Astrocyte of the spinal cord (primary cell): Measurements from ENCODE around the gene ST6GALNAC5.

Source experiments
- DNase-seq: peaks from one replicate; pipeline ENCODE4 v3.0.0; 2011; ENCODE audit warnings: low read depth, low spot score
- H3K4me3 ChIP-seq: 2 replicates; pipeline ENCODE4 v1.5.1; 2011; ENCODE audit warnings: low read depth, mild to moderate bottlenecking, low read length, moderate library complexity
- in situ Hi-C: cut with HindIII; loops from 2 replicates; pipeline ENCODE4 v1.10.0; 2017; ENCODE audit warnings: low sequenced_read_pairs
- TF ChIP-seq, protein P1 (sequence below): IDR thresholded peaks from 2 replicates; pipeline ENCODE4 v1.5.1; 2012; ENCODE audit warnings: low read depth, mild to moderate bottlenecking, low read length, inconsistent platforms

ST6GALNAC5 gene

DNA sequence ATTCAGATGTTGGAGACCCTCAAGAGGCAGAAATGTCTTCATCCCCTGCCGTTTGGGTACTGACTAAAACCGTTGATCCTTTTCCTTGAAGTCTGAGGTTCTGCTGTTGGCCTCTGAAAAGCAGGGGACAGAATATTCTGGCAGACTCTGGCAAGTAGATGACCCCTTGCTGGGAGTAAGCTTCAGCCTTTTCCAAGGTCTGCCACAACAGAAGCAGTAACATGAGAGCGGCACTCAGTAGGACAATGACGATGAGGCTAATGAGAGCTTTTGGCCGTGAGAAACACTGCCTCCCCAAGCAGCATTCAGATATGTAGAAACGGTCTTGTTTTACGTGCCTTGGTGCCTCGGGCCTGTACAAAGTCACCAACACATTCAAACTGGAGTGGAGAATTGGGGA, 143.7 kb downstream of the ST6GALNAC5 start:
- TF ChIP-seq, protein P1, sequence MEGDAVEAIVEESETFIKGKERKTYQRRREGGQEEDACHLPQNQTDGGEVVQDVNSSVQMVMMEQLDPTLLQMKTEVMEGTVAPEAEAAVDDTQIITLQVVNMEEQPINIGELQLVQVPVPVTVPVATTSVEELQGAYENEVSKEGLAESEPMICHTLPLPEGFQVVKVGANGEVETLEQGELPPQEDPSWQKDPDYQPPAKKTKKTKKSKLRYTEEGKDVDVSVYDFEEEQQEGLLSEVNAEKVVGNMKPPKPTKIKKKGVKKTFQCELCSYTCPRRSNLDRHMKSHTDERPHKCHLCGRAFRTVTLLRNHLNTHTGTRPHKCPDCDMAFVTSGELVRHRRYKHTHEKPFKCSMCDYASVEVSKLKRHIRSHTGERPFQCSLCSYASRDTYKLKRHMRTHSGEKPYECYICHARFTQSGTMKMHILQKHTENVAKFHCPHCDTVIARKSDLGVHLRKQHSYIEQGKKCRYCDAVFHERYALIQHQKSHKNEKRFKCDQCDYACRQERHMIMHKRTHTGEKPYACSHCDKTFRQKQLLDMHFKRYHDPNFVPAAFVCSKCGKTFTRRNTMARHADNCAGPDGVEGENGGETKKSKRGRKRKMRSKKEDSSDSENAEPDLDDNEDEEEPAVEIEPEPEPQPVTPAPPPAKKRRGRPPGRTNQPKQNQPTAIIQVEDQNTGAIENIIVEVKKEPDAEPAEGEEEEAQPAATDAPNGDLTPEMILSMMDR, result no peak
- no peak overlapping the region for H3K4me3 ChIP-seq
- in situ Hi-C loops, result no loop called here
- DNase-seq, result no peak

DNA sequence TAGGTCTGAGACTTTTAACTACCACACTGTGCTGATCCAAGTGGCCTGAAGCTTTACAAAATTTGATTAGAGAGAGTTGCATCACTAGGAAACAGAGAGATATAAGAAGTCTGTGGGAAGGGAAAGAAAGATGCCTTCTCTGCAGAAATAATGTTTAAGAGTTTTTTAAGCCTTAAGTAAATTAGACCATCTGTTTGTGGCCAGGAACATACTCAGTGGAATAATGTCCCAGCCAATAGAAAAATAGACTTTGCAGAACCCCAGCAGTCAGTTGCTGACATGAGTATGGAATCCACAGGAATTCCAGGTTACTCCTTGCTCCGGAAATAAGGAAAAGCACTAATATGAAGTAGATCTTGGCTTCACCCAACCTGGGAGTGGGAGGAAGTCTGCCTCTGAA, 144.8 kb downstream of the ST6GALNAC5 start:
- TF ChIP-seq, protein P1, result no peak
- in situ Hi-C loops, result no loop called here
- H3K4me3 ChIP-seq, result no peak overlapping the region
- DNase-seq, result no peak

DNA sequence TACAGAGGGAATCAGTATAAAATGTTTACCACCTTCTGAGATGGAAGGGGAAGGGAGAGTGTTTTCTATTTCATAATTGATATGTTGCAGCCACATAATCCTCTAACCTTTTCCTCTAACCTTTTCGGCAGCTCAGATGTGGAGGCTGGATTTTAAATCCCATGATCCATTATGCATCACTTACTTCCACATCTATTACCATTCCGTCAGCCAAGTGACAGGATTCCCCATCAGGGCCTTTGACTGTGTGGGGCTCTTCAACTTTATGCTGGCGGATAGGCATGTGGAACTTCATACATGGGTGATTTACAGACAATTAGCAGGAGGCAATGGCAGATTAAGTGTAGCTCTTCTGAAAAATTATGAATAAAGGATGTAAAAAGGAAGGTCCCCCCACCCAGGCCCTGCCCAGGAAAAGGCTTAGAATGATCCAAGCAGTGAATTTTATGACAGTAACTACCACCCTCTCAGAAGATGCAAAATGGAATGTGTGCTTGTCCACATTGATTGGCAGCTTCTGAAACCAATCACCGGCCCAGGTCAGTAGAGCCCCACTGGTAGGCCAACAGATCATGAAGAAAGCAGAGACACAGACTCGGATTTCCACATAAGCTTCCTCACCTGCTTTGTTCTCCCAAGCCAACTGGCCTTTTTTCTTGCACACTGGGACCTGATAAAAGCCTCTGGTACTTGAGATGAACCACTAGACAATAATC, 147.0 kb downstream of the ST6GALNAC5 start:
- in situ Hi-C loops, result no loop called here
- no peak overlapping the region for H3K4me3 ChIP-seq
- DNase-seq, result no peak
- TF ChIP-seq, protein P1, result no peak

DNA sequence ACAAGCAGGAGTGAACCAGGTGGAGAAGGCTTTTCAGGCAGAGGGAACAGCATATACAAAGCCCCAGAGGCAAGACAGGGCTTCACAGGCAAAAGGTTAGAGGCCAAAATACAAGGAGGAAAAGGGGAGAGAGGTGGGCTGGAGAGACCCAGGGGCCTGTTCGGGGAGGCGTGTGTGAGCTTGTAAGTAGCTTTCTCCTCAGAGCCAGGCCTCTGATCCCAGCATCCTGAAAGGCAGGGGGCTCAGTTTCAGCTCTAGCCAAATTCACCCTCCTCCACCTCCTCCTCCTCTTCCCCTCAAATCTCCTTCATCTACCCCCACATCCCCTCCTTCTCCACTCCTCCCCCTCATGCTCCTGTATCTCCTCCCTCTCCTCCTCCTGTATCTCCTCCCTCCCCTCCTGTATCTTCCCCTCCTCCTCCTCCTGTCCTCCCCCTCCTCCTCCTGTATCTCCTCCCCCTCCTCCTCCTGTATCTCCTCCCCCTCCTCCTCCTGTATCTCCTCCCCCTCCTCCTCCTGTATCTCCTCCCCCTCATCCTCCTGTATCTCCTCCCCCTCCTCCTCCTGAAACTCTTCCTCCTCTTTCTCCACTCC, 148.6 kb downstream of the ST6GALNAC5 start:
- no peak for DNase-seq
- no peak overlapping the region for H3K4me3 ChIP-seq
- in situ Hi-C loops, result no loop called here
- TF ChIP-seq, protein P1, result no peak

DNA sequence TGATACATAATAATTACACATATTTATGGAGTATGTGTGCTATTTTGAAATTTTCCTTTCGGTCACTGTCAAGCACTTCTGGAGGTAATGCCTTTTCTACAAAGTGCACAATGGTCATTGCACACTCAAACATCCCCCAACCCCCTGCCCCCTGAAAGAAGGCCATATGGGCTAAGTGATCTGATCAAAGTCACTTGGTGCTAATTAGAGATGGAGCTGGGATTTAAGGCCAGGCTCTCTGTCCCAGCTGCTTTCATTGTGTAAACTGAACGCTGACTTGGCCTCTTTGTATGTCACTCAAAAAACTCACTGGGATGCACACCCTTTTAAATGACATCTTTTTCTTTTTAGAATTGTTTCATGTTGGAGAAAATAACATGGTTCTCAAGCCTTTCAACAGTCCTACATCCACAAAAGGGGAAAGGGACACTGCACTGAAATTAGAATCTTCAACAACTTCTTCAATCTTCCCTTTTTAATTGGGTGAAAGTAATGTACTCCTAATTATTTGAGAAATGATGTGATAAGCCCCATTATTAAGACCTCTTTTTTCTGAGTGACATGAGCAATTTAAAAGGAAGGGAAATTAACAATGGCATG, 149.2 kb downstream of the ST6GALNAC5 start:
- no peak overlapping the region for H3K4me3 ChIP-seq
- TF ChIP-seq, protein P1, result no peak
- no peak for DNase-seq
- in situ Hi-C loops, result no loop called here

DNA sequence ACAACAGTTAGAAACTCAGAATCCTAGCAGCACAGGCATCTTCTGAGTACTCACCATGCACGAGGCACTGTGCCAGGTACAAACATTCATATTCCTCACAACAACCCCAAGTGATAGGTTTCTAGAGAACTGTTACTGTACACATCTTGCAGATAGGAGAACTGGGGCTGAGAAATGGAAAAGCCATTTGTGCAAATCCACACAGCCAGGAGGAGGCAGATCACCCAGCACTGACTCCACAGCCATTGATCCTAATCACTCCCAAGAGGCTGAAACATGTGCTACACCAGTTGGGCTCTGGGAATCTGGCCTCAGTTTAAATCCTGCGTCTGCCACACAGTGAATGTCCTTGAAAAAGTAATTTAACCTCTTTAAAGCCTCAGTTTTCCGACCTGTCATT, 151.0 kb downstream of the ST6GALNAC5 start:
- no peak for DNase-seq
- in situ Hi-C loops, result no loop called here
- TF ChIP-seq, protein P1, result no peak
- H3K4me3 ChIP-seq, result no peak overlapping the region
